Smooth muscle cell (in vitro differentiated cells): Measurements from ENCODE around the gene PRMT6. TPM values are rescaled to one million over a fixed set of nuclear protein-coding genes. Genes with fewer than 3 reads are reported as not detected.
"Not testable (repeated sequence)": the region's sequence is repeated elsewhere in the genome, so short reads cannot be mapped to it uniquely, and the experiment has no call there.

Source experiments
- DNase-seq: peaks from one replicate; lab custom pipeline; 2025; ENCODE audit not compliant: unreplicated experiment; lab: John Stamatoyannopoulos, UW
- H2AFZ ChIP-seq: fragments of 200-600 bp; sonication (generic); 2 replicates; pipeline ENCODE4 v1.6.0; 2016; ENCODE audit warnings: antibody characterized with exemption, low read depth, mild to moderate bottlenecking
- H3F3A ChIP-seq: fragments of 200-600 bp; sonication (generic); 2 replicates; pipeline ENCODE4 v1.6.0; 2017; ENCODE audit warnings: antibody characterized with exemption, low read depth
- H3K27ac ChIP-seq: fragments of 200-600 bp; sonication (generic); 2 replicates; pipeline ENCODE4 v1.5.1; 2016; ENCODE audit warnings: low read depth, mild to moderate bottlenecking
- H3K27me3 ChIP-seq: fragments of 200-600 bp; sonication (generic); 2 replicates; pipeline ENCODE4 v1.6.1; 2016; ENCODE audit warnings: low read depth, mild to moderate bottlenecking
- H3K36me3 ChIP-seq: fragments of 200-600 bp; sonication (generic); 2 replicates; pipeline ENCODE4 v1.5.1; 2016; ENCODE audit warnings: low read depth
- H3K4me1 ChIP-seq: fragments of 200-600 bp; sonication (generic); 2 replicates; pipeline ENCODE4 v1.5.1; 2016; ENCODE audit warnings: low read depth
- H3K4me2 ChIP-seq: fragments of 200-600 bp; sonication (generic); 2 replicates; pipeline ENCODE4 v1.6.0; 2016; ENCODE audit warnings: mild to moderate bottlenecking
- H3K4me3 ChIP-seq: fragments of 200-600 bp; sonication (generic); 2 replicates; pipeline ENCODE4 v1.5.1; 2016; ENCODE audit warnings: mild to moderate bottlenecking
- H3K79me2 ChIP-seq: fragments of 200-600 bp; sonication (generic); 2 replicates; pipeline ENCODE4 v1.6.0; 2016; ENCODE audit warnings: low read depth, mild to moderate bottlenecking
- H3K9ac ChIP-seq: fragments of 200-600 bp; sonication (generic); 2 replicates; pipeline ENCODE4 v1.6.0; 2016; ENCODE audit warnings: low read depth
- H3K9me3 ChIP-seq: fragments of 200-600 bp; sonication (generic); replicated peaks from 2 replicates; pipeline ENCODE4 v1.5.1; 2016; ENCODE audit warnings: low read depth
- H4K20me1 ChIP-seq: fragments of 200-600 bp; sonication (generic); 2 replicates; pipeline ENCODE4 v1.6.0; 2016; ENCODE audit warnings: low read depth
- CTCF ChIP-seq: fragments of 200-600 bp; sonication (generic); IDR thresholded peaks from 2 replicates; pipeline ENCODE4 v1.5.1; 2017; ENCODE audit warnings: borderline replicate concordance, mild to moderate bottlenecking, antibody characterized with exemption; ENCODE audit not compliant: insufficient read depth, poor library complexity, severe bottlenecking
- WGBS: methylation state at CpG from one replicate; pipeline ENCODE4 v1.1.7; 2016; ENCODE audit warnings: low lambda C conversion rate; 5-methylcytosine and 5-hydroxymethylcytosine counted together
- polyA plus RNA-seq: library from polyadenylated mRNA; unstranded; fragments of >200 nt; fragmentation: Nextera tagmentation; extraction: Ambion mirVana; gene quantifications from 2 replicates; pipeline ENCODE4 v1.2.1, GENCODE V29; 2016
- total RNA-seq: library from RNA; depleted of rRNA; stranded (reverse); fragments of >200 nt; gene quantifications from 2 replicates; pipeline ENCODE4 v1.2.3, GENCODE V29; 2014

PRMT6 gene
- total and polyA plus RNA-seq, 2 experiments from 2014 or later = 6.2 to 7.3 TPM

GRCh38 chr1:107047602-107048001 lies 8.9 kb upstream of the PRMT6 start:
- no peak overlapping the region for H3K9ac ChIP-seq
- H3K4me1 ChIP-seq = no peaks in the 10 kb centered on the region
- WGBS = 84% methylated on average over 1 of the region's 1 CpG
- H4K20me1 ChIP-seq = no peaks in the 10 kb centered on the region
- no peak for DNase-seq
- no peak overlapping the region for H3K4me2 ChIP-seq
- TF ChIP-seq CTCF = no peak
- H3K27ac ChIP-seq = no peak overlapping the region
- no peaks in the 10 kb centered on the region for H3K27me3 ChIP-seq
- H3K36me3 ChIP-seq = no peaks in the 10 kb centered on the region
- H2AFZ ChIP-seq = no peak overlapping the region
- no peak overlapping the region for H3K4me3 ChIP-seq
- H3F3A ChIP-seq = no peaks in the 10 kb centered on the region
- no peaks in the 10 kb centered on the region for H3K9me3 ChIP-seq
- no peaks in the 10 kb centered on the region for H3K79me2 ChIP-seq

DNA sequence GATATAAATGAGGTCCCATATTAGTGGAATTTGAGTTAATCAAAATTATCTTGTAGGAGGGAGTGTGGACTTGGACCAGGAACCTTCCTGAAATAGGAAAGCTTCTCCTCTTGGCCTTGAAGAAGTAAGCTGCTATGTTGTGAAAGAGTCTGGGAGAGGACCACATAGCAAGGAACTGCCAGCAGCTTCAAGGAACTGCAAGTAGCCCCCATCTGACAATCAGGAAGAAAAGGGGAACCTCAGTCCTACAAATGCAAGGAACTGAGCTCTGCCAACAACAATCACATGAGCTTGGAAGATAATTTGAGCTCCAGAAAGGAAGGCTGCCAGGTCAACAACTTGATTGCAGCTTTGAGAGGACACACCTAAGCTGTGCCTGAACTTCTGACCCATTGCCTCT lies 8.2 kb upstream of the PRMT6 start:
- no peak for DNase-seq
- Histone ChIP-seq H3K4me3 (no peak overlapping the region), H3K79me2 (no peaks in the 10 kb centered on the region), H2AFZ (no peak overlapping the region), H3K27ac (no peak overlapping the region), H3K36me3 (no peaks in the 10 kb centered on the region), H3K9ac (no peak overlapping the region), H3K27me3 (no peaks in the 10 kb centered on the region), H3F3A (no peaks in the 10 kb centered on the region), H3K4me1 (no peaks in the 10 kb centered on the region), H3K4me2 (no peak overlapping the region), H3K9me3 (no peaks in the 10 kb centered on the region), H4K20me1 (no peaks in the 10 kb centered on the region)
- no peak for TF ChIP-seq CTCF

GRCh38 chr1:107051266-107051665 lies 5.2 kb upstream of the PRMT6 start:
- Histone ChIP-seq H3K9me3 (no peaks in the 10 kb centered on the region), H3K27ac (no peak overlapping the region), H3K79me2 (no peaks in the 10 kb centered on the region), H3K27me3 (no peaks in the 10 kb centered on the region), H3K4me1 (peaks cover 4% of the 10 kb centered on the region), H3K36me3 (no peaks in the 10 kb centered on the region), H4K20me1 (no peaks in the 10 kb centered on the region), H3K9ac (no peak overlapping the region), H3F3A (no peaks in the 10 kb centered on the region), H3K4me2 (no peak overlapping the region), H3K4me3 (no peak overlapping the region), H2AFZ (no peak overlapping the region)
- TF ChIP-seq CTCF = no peak
- 94% methylated on average over 1 of the region's 1 CpG for WGBS
- no peak for DNase-seq

GRCh38 chr1:107055919-107056425 lies 502 bp upstream of the PRMT6 start:
- peak overlapping the region; percentile 92 for H3K4me2 ChIP-seq
- peak overlapping the region; percentile 91 for H3K4me3 ChIP-seq
- H3K9ac ChIP-seq = peak overlapping the region; percentile 31
- 90% methylated on average over 24 of the region's 24 CpGs for WGBS
- not testable (repeated sequence) for H3F3A ChIP-seq, H3K79me2 ChIP-seq, H3K36me3 ChIP-seq, DNase-seq, H4K20me1 ChIP-seq, H3K27ac ChIP-seq, H3K9me3 ChIP-seq, H3K27me3 ChIP-seq
- peak overlapping the region; percentile 95 for H2AFZ ChIP-seq
- peaks cover 17% of the 10 kb centered on the region for H3K4me1 ChIP-seq
